ENCODE data around the gene ADA.
"Not testable (repeated sequence)": the region's sequence is repeated elsewhere in the genome, so short reads cannot be mapped to it uniquely, and the experiment has no call there.

ADA gene

DNA sequence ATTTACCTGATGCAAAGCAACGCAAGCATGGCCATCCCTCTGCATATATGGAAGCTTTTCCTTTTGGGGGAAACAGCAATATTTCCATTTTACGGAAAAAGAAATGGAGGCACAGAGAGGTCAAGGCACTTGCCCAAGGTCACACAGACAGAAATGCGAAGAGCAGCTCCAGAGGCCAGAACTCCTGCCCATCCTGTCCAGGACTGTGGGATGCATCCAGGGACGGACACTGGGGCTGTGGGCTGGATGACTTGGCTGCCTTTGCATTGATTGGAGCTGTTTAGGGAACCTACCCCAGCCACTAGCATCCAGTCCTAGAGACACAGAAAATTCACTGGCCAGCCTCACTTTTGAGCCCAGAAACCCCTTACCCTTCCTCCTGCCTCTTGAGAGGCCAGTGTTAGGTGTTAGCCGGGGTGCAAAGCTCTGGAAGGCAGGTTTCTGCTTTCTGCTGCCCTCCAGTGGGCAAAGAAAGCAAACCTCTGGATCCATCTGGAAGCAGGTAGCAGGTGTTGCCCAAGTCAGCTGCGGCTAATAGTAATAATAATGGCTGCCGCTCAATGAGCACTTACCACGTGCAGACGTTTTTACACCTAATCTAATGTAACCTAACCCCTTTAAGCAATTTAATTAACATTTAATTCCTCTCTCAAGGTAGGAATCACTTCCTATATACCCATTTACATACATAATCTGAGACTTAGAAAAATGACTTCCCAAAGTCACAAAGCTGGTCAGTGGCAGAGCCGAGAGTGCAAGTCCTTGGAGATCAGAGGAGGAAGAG lies 32.0 kb upstream of the ADA start:
- DNase-seq, result peak; percentile 64
- Mint-ChIP-seq H3K27me3 (ENCODE audit: low read depth, poor library complexity) (peaks cover 26% of the 10 kb centered on the region), H3K4me1 (peaks cover 7% of the 10 kb centered on the region), H3K36me3 (ENCODE audit: low read depth) (no peaks in the 10 kb centered on the region), H3K9me3 (peaks cover 4% of the 10 kb centered on the region), H3K4me3 (no peak overlapping the region), H3K27ac (no peak overlapping the region)
- TF ChIP-seq, protein P1, sequence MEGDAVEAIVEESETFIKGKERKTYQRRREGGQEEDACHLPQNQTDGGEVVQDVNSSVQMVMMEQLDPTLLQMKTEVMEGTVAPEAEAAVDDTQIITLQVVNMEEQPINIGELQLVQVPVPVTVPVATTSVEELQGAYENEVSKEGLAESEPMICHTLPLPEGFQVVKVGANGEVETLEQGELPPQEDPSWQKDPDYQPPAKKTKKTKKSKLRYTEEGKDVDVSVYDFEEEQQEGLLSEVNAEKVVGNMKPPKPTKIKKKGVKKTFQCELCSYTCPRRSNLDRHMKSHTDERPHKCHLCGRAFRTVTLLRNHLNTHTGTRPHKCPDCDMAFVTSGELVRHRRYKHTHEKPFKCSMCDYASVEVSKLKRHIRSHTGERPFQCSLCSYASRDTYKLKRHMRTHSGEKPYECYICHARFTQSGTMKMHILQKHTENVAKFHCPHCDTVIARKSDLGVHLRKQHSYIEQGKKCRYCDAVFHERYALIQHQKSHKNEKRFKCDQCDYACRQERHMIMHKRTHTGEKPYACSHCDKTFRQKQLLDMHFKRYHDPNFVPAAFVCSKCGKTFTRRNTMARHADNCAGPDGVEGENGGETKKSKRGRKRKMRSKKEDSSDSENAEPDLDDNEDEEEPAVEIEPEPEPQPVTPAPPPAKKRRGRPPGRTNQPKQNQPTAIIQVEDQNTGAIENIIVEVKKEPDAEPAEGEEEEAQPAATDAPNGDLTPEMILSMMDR (IDR thresholded peaks at IDR 0.05), result peak; percentile 68

DNA sequence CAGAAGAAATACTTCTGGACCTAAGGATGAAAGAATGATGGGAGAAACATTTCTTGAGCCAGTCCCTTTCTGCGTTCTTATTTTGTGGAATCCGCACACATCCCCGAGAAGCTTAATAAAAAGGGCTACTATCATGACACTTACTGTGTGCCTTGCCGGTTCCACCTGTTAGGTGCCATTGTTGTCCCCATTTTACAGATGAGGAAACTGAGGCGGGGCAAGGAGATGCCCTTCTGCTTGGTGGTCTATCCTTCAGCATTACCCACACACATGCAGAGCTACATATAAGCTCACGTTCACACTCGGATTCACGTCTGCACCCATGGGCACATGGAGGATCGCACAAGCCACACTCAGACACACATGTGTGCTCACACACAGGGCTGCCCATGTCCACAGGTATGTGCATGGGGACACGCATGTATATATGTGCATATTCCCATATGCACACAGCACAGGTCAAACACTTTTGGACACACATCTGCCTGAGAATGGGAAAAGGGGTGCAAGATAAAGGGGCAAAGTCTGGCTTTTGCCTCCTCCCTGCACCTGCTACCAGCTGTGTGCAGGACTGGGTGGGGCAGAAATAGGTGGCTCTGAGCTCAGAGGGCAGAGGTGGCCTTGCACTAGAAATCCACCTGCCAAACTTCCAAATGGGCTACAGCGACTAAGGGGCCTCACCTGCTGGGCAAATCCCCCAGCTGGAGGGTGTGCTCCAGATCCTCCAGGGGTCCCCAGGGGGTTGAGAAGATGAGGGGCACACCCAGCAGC lies 30.5 kb upstream of the ADA start:
- Mint-ChIP-seq H3K27me3 (ENCODE audit: low read depth, poor library complexity) (peaks cover 25% of the 10 kb centered on the region), H3K9me3 (no peaks in the 10 kb centered on the region), H3K27ac (no peak overlapping the region), H3K4me1 (peaks cover 10% of the 10 kb centered on the region), H3K4me3 (no peak overlapping the region), H3K36me3 (ENCODE audit: low read depth) (no peaks in the 10 kb centered on the region)
- TF ChIP-seq, protein P1 (IDR thresholded peaks at IDR 0.05), result no peak
- DNase-seq, result no peak

DNA sequence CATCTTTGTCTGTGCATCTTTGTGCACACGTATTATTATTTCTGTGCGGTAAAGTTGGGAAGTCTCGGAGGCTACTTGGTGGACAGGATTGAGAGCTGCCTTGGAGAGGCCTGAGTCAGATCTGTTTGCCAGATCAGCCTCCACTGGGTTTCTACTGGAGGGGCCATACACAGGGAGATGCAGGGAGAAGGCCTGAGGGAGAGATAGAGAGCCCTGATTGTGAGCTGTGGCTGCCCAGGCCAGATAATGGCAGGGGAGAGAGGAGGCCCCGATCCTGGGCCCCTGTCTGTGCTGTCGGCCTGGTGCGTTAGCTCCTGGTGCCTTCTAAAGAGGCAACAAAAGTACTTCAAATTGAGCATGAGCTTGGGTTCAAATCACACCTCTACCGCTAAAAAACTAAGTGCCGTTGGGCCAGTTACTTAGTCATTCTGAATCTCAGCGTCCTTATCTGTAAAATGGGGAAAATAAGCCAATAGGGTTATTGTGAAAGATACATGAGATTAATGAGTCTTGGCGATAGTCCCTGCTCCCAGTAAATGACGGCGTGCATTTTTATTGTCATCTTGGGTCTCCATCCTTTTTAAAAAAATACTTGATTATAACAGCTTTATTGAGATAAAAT lies 27.6 kb upstream of the ADA start:
- H3K4me3 Mint-ChIP-seq, result no peak overlapping the region
- peaks cover 10% of the 10 kb centered on the region for H3K4me1 Mint-ChIP-seq
- no peak for DNase-seq
- peaks cover 18% of the 10 kb centered on the region for H3K27me3 Mint-ChIP-seq (ENCODE audit: low read depth, poor library complexity)
- H3K27ac Mint-ChIP-seq, result peak overlapping the region; percentile 92
- no peaks in the 10 kb centered on the region for H3K9me3 Mint-ChIP-seq
- TF ChIP-seq, protein P1 (IDR thresholded peaks at IDR 0.05), result no peak
- H3K36me3 Mint-ChIP-seq (ENCODE audit: low read depth), result no peaks in the 10 kb centered on the region

DNA sequence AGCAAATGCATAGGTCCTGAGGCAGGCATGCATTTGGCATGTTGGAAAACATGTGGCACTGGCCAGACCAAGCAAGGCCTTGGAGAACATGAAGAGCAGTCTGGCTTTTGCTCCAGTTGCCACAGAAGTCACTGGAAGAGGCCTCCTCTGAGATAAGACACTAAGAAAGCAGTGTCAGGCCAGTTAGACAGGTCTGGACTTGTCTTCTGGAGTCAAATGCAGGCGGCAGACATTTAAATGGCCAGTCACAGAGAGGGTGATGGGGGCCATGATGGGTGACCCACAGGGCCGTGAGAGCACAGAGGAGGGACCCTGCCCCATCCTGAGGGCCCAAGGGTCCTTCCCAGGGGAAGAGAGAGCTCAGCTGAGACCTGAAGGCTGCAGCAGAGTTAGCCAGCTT lies 26.7 kb upstream of the ADA start:
- Mint-ChIP-seq H3K9me3 (no peaks in the 10 kb centered on the region), H3K36me3 (ENCODE audit: low read depth) (no peaks in the 10 kb centered on the region), H3K4me1 (peaks cover 10% of the 10 kb centered on the region), H3K27me3 (ENCODE audit: low read depth, poor library complexity) (peaks cover 14% of the 10 kb centered on the region), H3K27ac (peak overlapping the region; percentile 92), H3K4me3 (no peak overlapping the region)
- TF ChIP-seq, protein P1 (IDR thresholded peaks at IDR 0.05), result no peak
- no peak for DNase-seq

DNA sequence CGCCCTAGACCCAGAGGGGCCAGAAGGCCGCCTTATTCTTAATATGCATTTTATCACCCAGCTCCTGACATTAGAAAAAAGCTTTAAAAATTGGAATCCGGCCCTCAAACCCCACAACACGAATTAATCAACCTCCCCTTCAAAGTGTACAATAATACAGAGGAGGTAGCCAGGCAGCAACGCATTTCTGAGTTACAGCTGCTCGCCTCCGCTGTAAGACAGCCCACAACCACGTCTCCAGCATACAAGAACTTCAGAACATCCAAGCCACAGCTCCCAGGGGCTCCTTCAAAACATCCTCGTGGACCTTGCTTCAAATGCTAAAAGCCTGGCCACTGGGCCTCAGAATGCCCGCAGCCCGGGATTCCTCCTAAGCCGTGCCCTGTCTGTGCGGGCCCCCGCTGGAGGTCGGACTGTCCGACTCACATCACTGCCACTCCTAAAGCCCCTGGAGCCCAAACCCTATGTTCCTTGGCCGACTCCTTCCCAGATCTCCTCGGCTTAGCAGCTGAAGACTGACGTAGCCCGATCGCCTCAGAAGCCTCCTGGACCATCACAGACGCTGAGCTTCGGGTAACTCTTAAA lies 20.9 kb upstream of the ADA start:
- not testable (repeated sequence) for H3K9me3 Mint-ChIP-seq; H3K4me3 Mint-ChIP-seq; H3K27me3 Mint-ChIP-seq (ENCODE audit: low read depth, poor library complexity); H3K27ac Mint-ChIP-seq; H3K36me3 Mint-ChIP-seq (ENCODE audit: low read depth); DNase-seq; H3K4me1 Mint-ChIP-seq

DNA sequence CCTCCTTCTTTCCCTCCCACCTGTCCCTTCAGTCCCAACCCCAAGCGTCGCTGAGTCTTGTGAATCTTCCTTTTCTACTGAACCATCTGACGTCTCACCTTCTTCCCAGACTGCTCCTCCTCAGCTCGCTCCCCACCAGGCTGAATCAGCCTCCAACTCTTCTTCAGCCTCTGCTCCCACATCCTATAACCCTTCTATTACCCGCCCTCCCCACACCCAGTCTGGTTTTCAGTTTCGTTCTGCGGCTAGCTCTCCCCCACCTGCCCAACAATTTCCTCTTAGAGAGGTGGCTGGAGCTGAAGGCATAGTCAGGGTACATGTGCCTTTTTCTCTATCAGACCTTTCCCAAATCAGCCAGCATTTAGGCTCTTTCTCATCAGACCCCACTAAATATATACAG lies 20.0 kb upstream of the ADA start:
- H3K27ac Mint-ChIP-seq, result not testable (repeated sequence)

DNA sequence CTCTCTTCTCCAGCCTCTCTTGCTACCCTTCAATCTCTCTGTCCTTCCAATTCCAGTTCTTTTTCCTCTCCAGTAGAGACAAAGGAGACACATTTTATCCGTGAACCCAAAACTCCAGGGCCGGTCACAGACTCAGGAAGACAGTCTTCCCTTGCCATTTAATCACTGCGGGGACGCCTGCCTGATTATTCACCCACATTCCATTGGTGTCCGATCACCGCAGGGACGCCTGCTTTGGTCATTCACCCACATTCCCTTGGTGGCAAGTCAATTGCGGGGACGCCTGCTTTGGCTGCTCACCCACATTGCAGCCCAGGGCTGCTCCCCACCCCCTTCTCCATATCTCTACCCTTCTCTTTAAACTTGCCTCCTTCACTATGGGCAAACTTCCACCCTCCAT lies 19.4 kb upstream of the ADA start:
- H3K9me3 Mint-ChIP-seq; H3K4me3 Mint-ChIP-seq; H3K27ac Mint-ChIP-seq; H3K36me3 Mint-ChIP-seq (ENCODE audit: low read depth); DNase-seq; H3K27me3 Mint-ChIP-seq (ENCODE audit: low read depth, poor library complexity); H3K4me1 Mint-ChIP-seq: not testable (repeated sequence)

More for the DNA sequence above, 20.0 kb upstream of the ADA start:
- not testable (repeated sequence) for H3K9me3 Mint-ChIP-seq; H3K27me3 Mint-ChIP-seq (ENCODE audit: low read depth, poor library complexity); H3K4me1 Mint-ChIP-seq; DNase-seq; H3K4me3 Mint-ChIP-seq; H3K36me3 Mint-ChIP-seq (ENCODE audit: low read depth)

Data from nephron progenitor cell (in vitro differentiated cells).